Cardiac muscle cell (in vitro differentiated cells and primary cell): ENCODE data around the gene SLC25A25. TPM values are rescaled to one million over a fixed set of nuclear protein-coding genes. Genes with fewer than 3 reads are reported as not detected.
"Not testable (repeated sequence)": the region's sequence is repeated elsewhere in the genome, so short reads cannot be mapped to it uniquely, and the experiment has no call there.

Experiments used
- DNase-seq, 2 donors: peaks; one replicate each; pipeline versions ENCODE4 v3.0.0 to v3.0.0-alpha.2; 2010 to 2017; ENCODE audit warnings: low read depth in 1 of 2, low spot score in 1 of 2
- H3K27ac ChIP-seq: fragments of 200-600 bp; sonication (generic); 2 replicates; pipeline ENCODE4 v1.5.1; 2016
- H3K27me3 ChIP-seq: fragments of 200-600 bp; sonication (generic); 2 replicates; pipeline ENCODE4 v1.6.0; 2016; ENCODE audit warnings: control low read depth
- H3K36me3 ChIP-seq: fragments of 200-600 bp; sonication (generic); 2 replicates; pipeline ENCODE4 v1.5.1; 2016; ENCODE audit warnings: control low read depth
- H3K4me1 ChIP-seq: fragments of 200-600 bp; sonication (generic); 2 replicates; pipeline ENCODE4 v1.8.1; 2017; ENCODE audit warnings: low read depth, mild to moderate bottlenecking, mixed run types
- H3K4me3 ChIP-seq: fragments of 200-600 bp; sonication (generic); 2 replicates; pipeline ENCODE4 v1.5.1; 2016; ENCODE audit warnings: mild to moderate bottlenecking
- H3K9me3 ChIP-seq: fragments of 200-600 bp; sonication (generic); 2 replicates; pipeline ENCODE4 v1.5.1; 2017; ENCODE audit warnings: low read depth, mild to moderate bottlenecking, control low read depth
- CTCF ChIP-seq: IDR thresholded peaks from 2 replicates; pipeline ENCODE4 v1.5.1; 2012; ENCODE audit warnings: low read depth, mild to moderate bottlenecking, low read length
- polyA plus RNA-seq: library from polyadenylated mRNA; unstranded; fragments of >200 nt; fragmentation: Nextera tagmentation; extraction: Ambion mirVana; gene quantifications from 2 replicates; pipeline ENCODE4 v1.2.1, GENCODE V29; 2016
- total RNA-seq: library from RNA; depleted of rRNA; stranded (reverse); fragments of >200 nt; gene quantifications from 2 replicates; pipeline ENCODE4 v1.2.3, GENCODE V29; 2016

The SLC25A25 gene
- total RNA-seq (13.0 and 15.8 TPM in 2 replicates), polyA plus RNA-seq (9.1 and 9.8 TPM in 2 replicates)

- Histone ChIP-seq H3K4me1 (peaks cover 26% of the 10 kb centered on the region), H3K9me3 (no peaks in the 10 kb centered on the region), H3K36me3 (no peaks in the 10 kb centered on the region), H3K27me3 (no peaks in the 10 kb centered on the region), H3K4me3 (peak within 1 kb of the TSS; percentile 96), H3K27ac (peak within 1 kb of the TSS; percentile 98)
- TF ChIP-seq CTCF: no peak
- peak; percentile 100 for DNase-seq
Observed at GRCh38 chr9:128067645-128068385, at the start of gene SLC25A25. Gene SLC25A25, plus strand, starts transcription at chr9:128068232. Its CDS starts 88 bp downstream, at chr9:128068320.

GRCh38 chr9:128020692-128021091, 47.3 kb upstream of the SLC25A25 start:
- peak; percentile 13 for TF ChIP-seq CTCF
- H3K36me3 ChIP-seq: no peaks in the 10 kb centered on the region
- H3K27ac ChIP-seq: no peak overlapping the region
- H3K9me3 ChIP-seq: no peaks in the 10 kb centered on the region
- no peak for DNase-seq
- H3K27me3 ChIP-seq: no peaks in the 10 kb centered on the region
- H3K4me1 ChIP-seq: no peaks in the 10 kb centered on the region
- no peak overlapping the region for H3K4me3 ChIP-seq

GRCh38 chr9:128021098-128021497, 46.9 kb upstream of the SLC25A25 start:
- no peak for DNase-seq

GRCh38 chr9:128022886-128023285, 45.1 kb upstream of the SLC25A25 start:
- Histone ChIP-seq H3K27me3 (no peaks in the 10 kb centered on the region), H3K36me3 (no peaks in the 10 kb centered on the region), H3K9me3 (no peaks in the 10 kb centered on the region), H3K4me3 (no peak overlapping the region), H3K27ac (no peak overlapping the region), H3K4me1 (no peaks in the 10 kb centered on the region)
- peak in 1 of 2 donors; percentile 40 for DNase-seq
- no peak for TF ChIP-seq CTCF

More at GRCh38 chr9:128021098-128021497, 46.9 kb upstream of the SLC25A25 start:
- no peak for TF ChIP-seq CTCF
- Histone ChIP-seq H3K4me1 (no peaks in the 10 kb centered on the region), H3K36me3 (no peaks in the 10 kb centered on the region), H3K9me3 (no peaks in the 10 kb centered on the region), H3K27me3 (no peaks in the 10 kb centered on the region), H3K27ac (no peak overlapping the region), H3K4me3 (no peak overlapping the region)

GRCh38 chr9:128023671-128024070, 44.4 kb upstream of the SLC25A25 start:
- H3K36me3 ChIP-seq, H3K4me1 ChIP-seq, H3K27ac ChIP-seq, H3K4me3 ChIP-seq, H3K9me3 ChIP-seq, DNase-seq, H3K27me3 ChIP-seq: not testable (repeated sequence)

- Histone ChIP-seq H3K36me3 (no peaks in the 10 kb centered on the region), H3K27ac (no peak overlapping the region), H3K27me3 (no peaks in the 10 kb centered on the region), H3K4me1 (no peaks in the 10 kb centered on the region), H3K4me3 (no peak overlapping the region), H3K9me3 (no peaks in the 10 kb centered on the region)
- no peak for DNase-seq
- TF ChIP-seq CTCF: no peak
Observed at GRCh38 chr9:128024761-128025308, 43.2 kb upstream of the SLC25A25 start.
